HG03280 (cell line): ENCODE measurements around the gene SERPIND1.
"Not testable (repeated sequence)": the region's sequence is repeated elsewhere in the genome, so short reads cannot be mapped to it uniquely, and the experiment has no call there.

Experiments used
- ATAC-seq: cut with Tn5 transposase; IDR thresholded peaks from one replicate; pipeline ENCODE4 v1.9.1; 2021; ENCODE audit warnings: mild to moderate bottlenecking, moderate library complexity; ENCODE audit not compliant: unreplicated experiment

Gene SERPIND1

GRCh38 chr22:20773793-20774212 lies at the start of gene SERPIND1:
SERPIND1 (plus strand) TSS chr22:20774113; CDS start chr22:20779313, 5,200 bp downstream.
- ATAC-seq = no peak

- ATAC-seq = no peak
Observed at GRCh38 chr22:20724676-20725454, 49.0 kb upstream of the SERPIND1 start.

- ATAC-seq = no peak
Observed at GRCh38 chr22:20725987-20726558, 47.8 kb upstream of the SERPIND1 start.

GRCh38 chr22:20727118-20728015 lies 46.5 kb upstream of the SERPIND1 start:
- no peak for ATAC-seq

GRCh38 chr22:20728523-20729190 lies 45.3 kb upstream of the SERPIND1 start:
- ATAC-seq = no peak

DNA sequence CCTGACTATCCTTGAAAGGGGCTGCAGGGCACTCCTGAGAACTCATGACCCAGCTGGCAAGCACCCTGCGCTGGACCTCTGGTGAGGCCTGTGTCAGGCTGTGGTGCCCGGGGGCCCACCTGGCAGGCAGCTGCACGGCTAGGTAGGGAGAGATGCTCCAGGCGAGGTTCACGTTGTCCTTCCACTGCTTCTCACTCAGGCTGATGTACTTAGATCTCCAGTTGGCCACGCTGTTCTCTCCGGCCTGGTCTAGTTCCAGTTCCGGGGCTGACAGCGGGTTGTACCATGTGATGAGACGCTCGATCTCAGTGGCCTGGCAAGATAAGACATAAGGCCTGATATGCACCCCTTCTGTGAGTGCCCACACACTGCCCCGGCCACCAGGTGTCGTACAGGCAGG lies 44.7 kb upstream of the SERPIND1 start:
- ATAC-seq = no peak

DNA sequence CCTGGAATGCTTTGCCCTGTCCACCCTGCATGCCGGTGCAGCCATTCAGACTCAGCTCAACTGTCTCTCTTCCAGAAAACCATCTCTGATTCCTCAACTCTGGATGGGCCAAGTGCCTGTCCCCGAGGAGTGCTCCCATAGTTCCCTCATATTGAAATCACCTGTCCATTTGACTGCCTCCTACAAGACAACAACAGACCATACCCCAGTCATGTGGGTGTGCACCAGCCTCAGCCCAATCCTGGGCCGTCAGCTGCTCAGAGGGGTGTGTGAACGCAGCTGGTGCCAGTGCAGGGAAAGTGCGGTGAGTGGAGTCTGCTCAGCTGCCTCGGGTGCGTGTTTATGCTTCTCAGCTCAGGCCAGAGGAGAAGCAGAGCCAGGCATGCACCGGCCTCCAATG lies 41.5 kb upstream of the SERPIND1 start:
- not testable (repeated sequence) for ATAC-seq

DNA sequence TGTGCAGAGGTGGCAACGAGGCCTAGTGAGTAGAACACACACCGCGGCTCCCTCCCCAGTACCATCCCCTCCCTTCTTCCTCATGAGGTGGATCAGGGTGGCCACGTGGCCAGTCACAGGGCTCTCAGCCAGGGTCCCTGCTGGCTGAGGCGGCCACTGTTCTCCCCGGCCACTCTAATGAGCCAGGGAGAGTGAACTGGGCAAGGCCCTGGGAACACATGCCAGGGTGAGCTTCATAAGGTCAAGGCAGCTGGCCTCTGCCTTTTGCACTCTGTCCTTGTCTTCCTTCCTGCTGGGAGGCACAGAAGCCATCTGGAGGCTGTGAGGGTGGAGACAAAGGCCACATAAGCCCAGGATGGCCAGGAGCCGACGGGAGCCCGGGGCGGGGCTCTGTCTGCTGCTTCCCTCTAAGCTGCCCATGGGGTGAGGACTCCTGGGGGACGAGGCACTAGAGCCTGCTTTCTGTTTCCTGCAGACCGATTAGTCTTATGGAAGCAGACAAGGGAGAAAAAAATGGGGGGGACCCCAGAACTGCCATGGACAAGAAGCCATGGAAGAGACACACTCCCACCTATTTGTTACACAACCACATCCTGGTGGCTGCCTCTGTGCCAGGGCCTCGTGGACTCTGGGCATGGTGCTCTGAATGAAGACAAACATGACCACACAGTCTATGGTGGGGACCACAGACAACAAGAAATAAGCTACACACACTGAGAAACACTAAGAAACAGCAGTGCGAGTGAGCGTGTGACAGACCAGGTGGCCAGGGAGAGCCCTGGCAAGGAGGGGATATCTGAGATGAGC lies 38.4 kb upstream of the SERPIND1 start:
- ATAC-seq = not testable (repeated sequence)

GRCh38 chr22:20736891-20737290 lies 37.0 kb upstream of the SERPIND1 start:
- not testable (repeated sequence) for ATAC-seq

- ATAC-seq = no peak
Observed at GRCh38 chr22:20738394-20739089, 35.4 kb upstream of the SERPIND1 start.

DNA sequence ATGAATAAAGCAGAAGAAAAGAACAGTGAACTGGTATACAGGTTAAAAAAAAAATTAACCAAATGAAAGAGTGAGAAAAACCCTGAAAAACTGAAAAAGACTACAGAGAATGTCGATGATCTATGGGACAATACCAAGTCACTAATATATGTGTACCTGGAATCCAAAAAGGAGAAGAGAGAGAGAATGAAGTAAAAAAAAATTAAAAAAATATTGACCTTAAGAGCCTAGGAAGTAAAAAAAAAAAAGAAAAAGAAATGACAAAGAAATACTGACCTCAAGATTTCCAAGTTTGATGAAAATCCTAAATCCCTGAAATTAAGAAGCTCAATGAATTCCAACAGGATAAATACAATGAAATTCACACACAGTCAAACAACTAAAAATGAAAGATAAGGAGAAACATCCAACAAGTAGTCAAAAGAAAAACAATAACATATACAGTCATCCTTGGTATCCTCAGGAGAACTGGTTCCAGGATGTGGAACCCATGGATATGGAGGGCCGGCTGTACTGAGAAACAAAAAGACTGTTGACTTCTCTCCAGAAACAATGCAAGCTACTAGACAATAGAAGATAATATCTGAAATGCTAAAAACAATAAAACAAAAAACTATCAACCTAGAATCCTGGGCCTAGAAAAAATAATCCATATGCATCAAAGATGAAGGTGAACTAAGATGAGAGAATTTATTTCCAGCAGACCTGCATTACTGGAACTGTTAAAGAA lies 33.5 kb upstream of the SERPIND1 start:
- ATAC-seq = no peak

- no peak for ATAC-seq
Observed at GRCh38 chr22:20741008-20741633, 32.8 kb upstream of the SERPIND1 start.

- ATAC-seq = no peak
Observed at GRCh38 chr22:20741634-20742581, 32.0 kb upstream of the SERPIND1 start.

- ATAC-seq = no peak
Observed at GRCh38 chr22:20742764-20743163, 31.1 kb upstream of the SERPIND1 start.

DNA sequence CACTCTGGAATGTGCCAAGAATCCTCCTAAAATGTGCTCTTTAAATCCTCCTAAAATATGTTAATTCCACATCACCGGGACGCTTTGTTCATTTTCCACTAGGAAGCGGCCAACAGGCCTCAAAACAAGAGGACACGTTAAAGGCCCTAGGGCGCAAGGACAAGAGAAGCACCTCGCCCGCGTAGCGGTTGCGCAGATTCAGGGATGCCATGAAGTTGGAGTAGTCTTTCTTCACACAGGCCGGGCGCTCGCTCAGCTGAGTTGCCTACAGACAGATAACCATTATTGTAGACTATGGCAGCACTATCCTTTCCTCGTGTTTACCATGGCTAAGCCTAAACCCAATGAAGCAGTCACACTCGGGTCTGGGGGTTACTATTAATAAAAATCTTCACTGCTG lies 29.5 kb upstream of the SERPIND1 start:
- no peak for ATAC-seq

- no peak for ATAC-seq
Observed at GRCh38 chr22:20745119-20745518, 28.8 kb upstream of the SERPIND1 start.
